ENCODE data around the gene SYNE2.

Gene SYNE2

DNA sequence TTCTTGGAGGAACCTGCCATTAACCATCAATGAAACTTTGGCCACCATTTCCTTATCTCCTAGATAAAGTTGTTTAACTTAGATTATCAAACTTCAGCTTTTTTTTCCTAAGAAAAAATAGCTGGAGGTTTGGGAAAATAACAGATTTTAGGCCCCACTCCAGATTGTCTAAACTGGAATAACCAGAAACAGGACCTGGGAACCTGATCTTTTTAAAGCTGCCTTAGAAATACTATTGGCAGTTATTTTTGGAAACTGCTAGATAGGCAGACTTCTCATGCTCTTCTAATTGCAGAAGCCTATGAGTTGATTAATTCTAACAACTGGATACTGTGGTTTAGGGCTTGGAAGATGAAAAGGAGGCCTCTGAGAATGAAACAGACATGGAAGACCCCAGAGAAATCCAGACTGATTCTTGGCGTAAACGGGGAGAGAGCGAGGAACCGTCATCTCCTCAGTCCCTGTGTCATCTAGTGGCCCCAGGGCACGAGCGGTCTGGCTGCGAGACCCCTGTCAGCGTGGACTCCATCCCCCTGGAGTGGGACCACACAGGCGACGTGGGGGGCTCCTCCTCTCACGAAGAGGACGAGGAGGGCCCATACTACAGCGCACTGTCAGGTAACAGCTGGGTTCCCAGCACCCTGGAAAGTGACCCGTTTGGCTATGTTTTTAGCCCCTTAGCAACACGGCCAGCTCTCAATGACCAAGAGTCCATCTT lies 361.2 kb downstream of the SYNE2 start:
- in situ Hi-C loops (cut with MboI; ENCODE audit: low sequenced_read_pairs) = no loop called here

DNA sequence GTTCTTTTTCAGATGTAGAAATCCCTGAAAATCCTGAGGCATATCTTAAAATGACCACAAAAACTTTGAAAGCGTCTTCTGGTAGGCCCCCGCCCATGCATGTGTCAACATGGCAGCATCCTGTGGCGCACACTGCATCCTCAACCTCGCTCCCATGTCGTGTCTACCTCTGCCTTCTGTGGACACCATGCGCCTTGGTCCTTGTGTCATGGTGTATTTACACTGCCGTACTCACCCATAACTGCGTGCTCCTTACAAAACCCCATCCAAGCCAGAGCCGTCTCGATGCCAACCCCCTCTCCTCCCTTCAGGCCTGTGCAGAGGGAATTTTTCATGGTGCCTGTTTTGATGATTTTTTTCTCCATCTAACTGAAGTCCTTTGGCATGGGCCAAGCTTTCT lies 362.5 kb downstream of the SYNE2 start:
- in situ Hi-C loops (cut with MboI; ENCODE audit: low sequenced_read_pairs) = no loop called here

- in situ Hi-C loops (cut with MboI; ENCODE audit: low sequenced_read_pairs) = no loop called here
Observed at GRCh38 chr14:64215978-64216377, 363.2 kb downstream of the SYNE2 start.

- in situ Hi-C loops (cut with MboI; ENCODE audit: low sequenced_read_pairs) = no loop called here
Observed at GRCh38 chr14:64217308-64217707, 364.5 kb downstream of the SYNE2 start.

- in situ Hi-C loops (cut with MboI; ENCODE audit: low sequenced_read_pairs) = no loop called here
Observed at GRCh38 chr14:64217834-64218233, 365.0 kb downstream of the SYNE2 start.

GRCh38 chr14:64218344-64219240 lies 365.8 kb downstream of the SYNE2 start:
- in situ Hi-C loops (cut with MboI; ENCODE audit: low sequenced_read_pairs) = no loop called here

DNA sequence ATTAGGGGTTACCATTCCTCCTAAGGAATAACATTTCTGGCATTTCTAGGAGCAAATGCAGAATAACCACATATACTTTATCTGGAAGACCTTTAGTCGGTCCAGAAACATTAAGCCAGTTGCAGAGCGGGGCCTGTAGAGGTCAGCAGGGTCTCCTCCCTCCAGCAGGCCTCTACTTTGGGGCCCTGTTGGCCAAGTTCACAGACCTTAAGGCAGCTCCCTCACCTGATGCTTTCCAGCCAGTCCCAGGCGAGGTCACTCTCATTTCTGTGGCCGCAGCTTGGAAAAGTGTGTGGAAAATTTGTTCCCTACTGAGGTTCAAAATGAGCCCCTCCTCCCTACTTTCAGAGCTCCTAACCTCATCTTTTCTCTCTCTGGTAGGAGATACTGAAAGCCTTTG lies 367.3 kb downstream of the SYNE2 start:
- in situ Hi-C loops (cut with MboI; ENCODE audit: low sequenced_read_pairs) = no loop called here

DNA sequence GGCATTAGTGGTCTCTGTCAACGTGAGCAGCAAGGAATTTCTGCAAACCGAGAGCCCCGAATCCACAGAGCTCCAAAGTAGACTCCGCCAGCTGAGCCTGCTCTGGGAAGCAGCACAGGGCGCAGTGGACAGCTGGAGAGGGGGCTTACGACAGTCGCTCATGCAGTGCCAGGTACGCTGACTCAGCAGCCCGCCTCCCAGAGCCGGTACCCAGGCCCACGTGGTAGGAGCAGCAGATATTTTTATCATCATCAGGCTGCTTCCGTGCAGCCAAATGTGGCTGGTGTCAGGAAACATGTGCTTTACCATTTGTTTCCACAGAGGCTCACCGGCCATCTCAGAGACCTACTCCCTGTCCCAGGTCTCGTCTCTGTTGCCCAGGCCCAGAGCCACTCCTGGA lies 367.7 kb downstream of the SYNE2 start:
- in situ Hi-C loops (cut with MboI; ENCODE audit: low sequenced_read_pairs) = no loop called here

- in situ Hi-C loops (cut with MboI; ENCODE audit: low sequenced_read_pairs) = no loop called here
Observed at GRCh38 chr14:64221391-64222003, 368.7 kb downstream of the SYNE2 start.

GRCh38 chr14:64225151-64225757 lies 372.4 kb downstream of the SYNE2 start:
- in situ Hi-C loops (cut with MboI; ENCODE audit: low sequenced_read_pairs) = no loop called here

GRCh38 chr14:64227856-64228255 lies 375.1 kb downstream of the SYNE2 start:
- in situ Hi-C loops (cut with MboI; ENCODE audit: low sequenced_read_pairs) = no loop called here

DNA sequence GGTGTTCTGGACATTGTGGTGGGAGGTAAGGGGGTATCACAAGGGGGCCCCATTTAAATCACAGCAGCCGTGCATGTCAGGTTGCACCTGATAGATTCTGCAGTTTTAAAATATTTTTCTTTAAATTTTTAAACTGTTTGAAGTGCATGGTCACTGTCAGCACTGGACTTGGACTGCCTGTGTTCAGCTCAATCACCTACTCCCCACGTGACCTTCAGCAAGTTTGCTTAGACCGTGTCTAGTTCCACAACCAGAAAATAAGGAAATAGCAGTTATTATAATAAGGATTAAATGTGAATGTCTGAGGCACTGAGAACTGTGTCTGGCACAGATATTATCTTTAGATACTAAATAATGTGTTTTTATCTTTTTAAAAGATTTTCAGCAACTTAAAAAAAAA lies 376.7 kb downstream of the SYNE2 start:
- in situ Hi-C loops (cut with MboI; ENCODE audit: low sequenced_read_pairs) = no loop called here

DNA sequence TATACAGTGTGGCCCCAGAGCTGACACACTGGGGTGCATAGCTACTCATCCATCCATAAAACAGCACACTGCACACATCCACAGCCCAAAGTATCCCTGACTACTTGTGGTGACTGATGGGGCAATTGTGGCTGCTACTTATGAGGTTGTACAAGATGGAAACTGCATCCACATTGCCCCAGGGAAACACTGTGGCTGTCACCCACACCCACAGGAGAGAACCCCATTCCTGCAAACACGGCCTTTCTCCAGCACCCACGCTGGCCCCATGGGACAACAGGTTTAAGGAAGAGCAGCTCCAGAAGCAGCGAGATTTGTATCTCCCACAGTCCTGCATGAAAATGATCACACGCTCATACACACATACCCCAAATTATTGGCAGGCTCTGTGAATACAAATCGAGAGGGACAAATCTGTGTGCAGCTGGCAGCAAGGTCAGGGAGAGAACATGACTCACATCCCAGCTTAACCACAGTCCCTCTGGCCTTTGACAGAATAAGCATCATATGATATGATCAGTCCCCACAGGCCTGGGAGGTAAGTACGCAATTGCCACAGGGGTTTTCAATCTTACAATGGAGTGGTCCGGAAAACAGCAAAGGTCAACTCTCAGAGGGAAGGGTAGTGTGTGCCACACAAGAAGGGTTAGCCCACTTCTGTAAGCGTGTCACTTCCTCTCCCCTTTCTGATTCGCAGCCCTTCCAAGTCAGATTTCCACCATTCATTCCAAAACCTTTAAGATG lies 379.5 kb downstream of the SYNE2 start:
- in situ Hi-C loops (cut with MboI; ENCODE audit: low sequenced_read_pairs) = no loop called here

DNA sequence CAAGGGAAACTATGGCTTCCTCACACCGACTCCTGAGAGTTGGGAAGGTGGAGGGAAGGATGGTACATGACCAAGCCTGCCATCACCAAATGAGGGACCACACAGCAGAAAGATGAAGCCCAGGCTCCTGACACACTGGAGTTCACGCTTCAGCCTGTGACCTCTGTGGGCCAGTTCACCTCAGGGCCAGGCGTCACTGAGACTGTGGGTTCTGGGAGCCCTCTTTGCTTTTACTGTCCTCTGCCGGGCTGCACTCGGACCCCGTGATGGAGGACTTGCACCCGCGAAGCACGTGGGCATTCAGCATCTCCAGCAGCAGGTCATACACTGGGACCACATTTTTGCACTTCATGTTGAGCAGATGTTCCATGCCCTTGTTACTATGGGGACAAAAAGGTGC lies 380.1 kb downstream of the SYNE2 start:
- in situ Hi-C loops (cut with MboI; ENCODE audit: low sequenced_read_pairs) = no loop called here

GRCh38 chr14:64233531-64234190 lies 380.9 kb downstream of the SYNE2 start:
- in situ Hi-C loops (cut with MboI; ENCODE audit: low sequenced_read_pairs) = no loop called here

DNA sequence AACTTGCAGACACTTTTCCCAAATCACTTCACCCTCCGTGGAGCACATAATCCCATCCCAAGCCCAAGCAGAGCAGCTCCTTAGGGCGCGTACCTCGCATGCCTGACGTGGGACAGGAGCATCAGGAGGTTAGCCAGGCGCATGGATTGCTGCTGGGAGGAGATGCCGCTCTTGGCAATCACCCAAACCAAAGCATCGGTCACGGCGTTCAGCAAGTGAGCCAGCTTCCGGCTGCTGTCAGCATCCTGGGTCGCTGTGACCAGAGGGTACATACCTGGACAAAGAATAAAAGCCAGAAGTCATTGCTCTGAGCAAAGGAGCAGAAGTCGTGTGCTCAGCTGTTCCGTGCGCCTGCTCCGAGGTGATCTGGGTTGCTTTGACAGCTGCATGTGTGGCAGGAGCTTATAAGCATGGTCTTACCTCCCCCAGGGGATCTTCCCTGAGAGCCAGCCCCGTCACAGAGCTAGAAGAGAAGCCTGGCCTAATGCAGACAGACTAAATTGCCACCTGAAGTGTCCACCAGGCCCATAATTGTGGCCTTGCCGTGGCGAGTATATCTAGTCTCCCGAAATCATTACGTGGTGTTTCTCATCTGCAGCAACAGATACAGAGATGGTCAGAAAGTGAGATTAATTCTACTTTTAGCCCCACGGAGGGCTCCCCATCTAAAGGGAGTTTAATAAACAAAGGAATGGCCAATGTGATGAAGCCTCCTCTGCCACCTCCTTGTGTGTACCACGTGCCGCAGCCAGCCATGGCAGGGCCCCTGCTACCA lies 382.3 kb downstream of the SYNE2 start:
- in situ Hi-C loops (cut with MboI; ENCODE audit: low sequenced_read_pairs) = no loop called here

DNA sequence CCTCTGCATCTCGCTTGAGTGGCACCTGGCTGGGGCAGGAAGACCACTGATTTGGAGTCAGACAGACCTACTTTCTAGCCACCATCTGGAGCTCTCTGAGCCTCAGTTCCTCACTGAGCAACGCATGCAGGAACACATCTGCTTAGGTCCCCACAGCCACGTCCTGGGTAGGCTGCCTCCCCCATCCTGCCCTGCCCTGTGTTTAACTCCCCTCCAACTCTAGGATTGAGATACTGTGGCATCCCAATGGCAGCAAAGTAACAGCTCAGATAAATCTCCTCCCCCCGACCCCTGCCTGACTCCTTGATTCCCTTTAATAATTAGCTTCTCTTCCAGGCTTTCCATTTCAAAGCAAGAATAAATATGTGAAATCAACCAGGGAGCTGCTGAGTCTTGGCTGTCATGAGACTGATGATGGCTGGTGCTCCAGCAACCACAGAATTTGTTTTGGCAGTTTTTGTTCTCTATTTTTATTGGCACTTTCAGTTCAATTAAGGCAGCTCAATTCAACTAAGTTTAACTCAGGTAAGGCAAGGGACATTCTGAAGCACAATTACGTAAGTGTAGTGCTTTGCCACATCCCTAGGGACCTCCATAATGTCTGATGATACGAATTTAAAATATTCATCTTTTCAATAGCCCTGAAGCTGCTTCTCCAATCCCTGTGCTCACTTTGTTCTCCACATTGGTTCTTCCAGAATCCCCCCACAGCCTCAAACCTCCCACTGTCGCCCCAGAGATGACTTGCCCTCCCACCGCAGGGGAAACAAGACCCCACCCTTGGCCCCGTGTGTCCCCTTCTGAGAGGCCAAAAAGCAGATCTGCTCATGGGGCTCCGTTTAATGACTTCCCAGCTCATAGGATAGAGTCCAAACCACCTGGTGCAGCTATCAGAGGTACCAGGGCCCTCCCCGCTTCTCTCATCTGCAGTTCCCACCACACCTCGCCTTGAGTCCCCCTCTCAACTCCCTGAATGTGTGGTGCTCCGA lies 383.1 kb downstream of the SYNE2 start:
- in situ Hi-C loops (cut with MboI; ENCODE audit: low sequenced_read_pairs) = no loop called here

DNA sequence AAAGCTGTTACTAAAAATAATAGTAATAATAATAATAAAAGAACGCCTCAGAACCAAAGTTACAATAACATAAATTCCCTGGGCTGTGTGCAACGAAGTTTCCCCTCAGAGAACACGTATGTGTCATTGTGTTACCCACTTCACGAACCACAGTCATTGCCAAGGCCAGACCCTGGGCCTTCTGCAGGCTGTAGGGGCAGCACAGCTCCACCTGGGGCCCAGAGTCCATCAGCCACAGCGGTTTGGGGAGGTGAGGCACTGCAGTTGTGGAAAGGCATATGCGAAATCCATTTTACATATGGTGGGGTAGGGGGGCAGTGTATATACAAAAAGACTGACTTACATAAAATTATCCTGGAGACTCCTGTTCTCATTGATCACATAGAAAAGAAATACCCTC lies 385.2 kb downstream of the SYNE2 start:
- in situ Hi-C loops (cut with MboI; ENCODE audit: low sequenced_read_pairs) = no loop called here
